HT-29 (cell line): ENCODE data around the gene CRADD. TPM values are rescaled to one million over a fixed set of nuclear protein-coding genes. Genes with fewer than 3 reads are reported as not detected.
"Not testable (repeated sequence)": the region's sequence is repeated elsewhere in the genome, so short reads cannot be mapped to it uniquely, and the experiment has no call there.

ENCODE experiments used
- DNase-seq: peaks from one replicate; pipeline ENCODE4 v3.0.0-alpha.2; 2015; ENCODE audit warnings: low spot score
- total RNA-seq: library from RNA; depleted of rRNA; stranded (reverse); fragments of >200 nt; shearing (Covaris generic); gene quantifications from 2 replicates; pipeline ENCODE4 v1.2.3, GENCODE V29; 2014

Gene CRADD
- total RNA-seq, 1 experiment from 2014 or later, result 12.0 TPM

DNA sequence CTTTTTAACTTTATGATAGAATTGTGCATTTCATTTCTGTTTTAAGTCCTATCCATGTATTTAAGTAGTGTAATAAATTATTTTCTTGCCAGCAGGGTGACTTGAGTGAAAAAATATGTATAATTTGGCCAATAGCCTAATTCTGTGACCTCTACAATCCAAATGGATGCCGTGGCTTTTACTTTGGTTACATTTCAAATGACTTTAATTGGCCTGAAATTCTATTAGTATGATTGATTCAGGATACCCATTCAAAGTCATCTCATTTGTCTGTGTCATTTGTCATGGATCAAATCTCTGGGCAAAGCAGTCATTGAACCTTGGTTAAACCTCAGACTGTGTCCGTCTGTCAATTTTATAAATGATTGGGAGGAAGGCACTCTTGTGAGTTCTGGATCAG is 29.6 kb downstream of the CRADD start:
- no peak for DNase-seq

DNA sequence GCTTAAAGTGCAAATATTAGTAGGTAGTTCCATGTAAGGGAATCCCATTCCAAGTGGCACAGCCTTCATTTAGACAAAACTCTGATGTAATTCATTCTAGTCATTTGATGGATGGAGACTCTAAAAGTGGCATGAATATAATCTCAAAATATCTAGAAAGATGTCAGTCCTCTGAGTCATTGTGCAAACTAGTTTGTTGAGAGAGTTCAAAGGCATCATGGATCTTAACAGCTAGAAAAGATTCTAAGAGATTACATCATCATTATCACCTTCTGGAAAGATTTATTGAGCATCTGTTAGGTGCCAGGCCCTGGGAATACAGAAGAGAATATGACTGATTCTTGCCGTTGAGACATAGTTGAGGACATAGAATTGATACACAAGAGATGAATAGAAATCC is 30.7 kb downstream of the CRADD start:
- DNase-seq, result peak; percentile 4

DNA sequence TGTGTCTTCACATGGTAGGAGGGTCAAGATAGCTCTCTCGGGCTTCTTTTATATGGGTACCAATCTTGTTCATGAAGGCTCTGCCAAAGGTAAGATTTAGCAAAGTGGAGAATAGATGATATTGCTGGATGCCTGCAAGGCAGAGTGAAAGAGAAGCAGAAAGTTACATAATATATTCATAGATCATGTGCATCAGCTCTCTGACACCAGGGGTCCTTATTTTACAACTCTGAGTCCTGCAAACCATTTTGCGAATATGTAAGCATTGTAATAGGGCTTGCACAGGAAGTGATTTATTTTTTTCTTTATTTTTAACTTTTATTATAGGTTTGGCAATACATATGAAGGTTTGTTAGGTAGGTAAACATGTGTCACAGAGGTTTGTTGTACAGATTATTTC is 31.8 kb downstream of the CRADD start:
- no peak for DNase-seq

DNA sequence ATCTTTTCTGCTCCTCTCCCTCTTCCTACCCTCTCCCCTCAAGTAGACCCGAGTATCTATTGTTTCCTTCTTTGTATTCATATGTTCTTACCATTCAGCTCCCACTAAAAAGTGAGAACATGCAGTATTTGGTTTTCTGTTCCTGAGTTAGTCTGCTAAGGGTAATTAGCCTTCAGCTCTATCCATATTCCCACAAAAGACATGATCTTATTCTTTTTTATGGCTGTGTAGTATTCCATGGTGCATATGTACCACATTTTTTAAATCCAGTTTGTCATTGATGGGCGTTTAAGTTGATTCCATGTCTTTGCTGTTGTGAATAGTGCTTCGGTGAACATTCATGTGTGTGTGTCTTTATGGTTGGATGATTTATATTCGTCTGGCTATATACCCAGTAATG is 32.2 kb downstream of the CRADD start:
- DNase-seq, result no peak

DNA sequence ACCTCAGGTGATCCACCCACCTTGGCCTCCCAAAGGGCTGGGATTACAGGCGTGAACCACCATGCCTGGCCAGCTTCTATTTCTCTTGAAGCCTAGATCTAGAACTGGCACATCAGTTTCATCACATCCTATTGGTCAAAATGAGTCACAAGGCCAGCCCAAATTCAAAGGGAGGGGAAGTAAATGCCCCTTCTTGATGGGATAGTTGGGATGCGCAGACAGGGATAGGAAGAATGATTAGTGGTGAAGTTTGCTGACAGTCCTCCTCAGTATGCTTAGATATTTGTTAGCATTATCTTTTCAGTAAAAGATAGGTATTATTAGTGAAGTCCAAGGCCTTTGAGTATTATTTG is 33.4 kb downstream of the CRADD start:
- DNase-seq, result no peak

DNA sequence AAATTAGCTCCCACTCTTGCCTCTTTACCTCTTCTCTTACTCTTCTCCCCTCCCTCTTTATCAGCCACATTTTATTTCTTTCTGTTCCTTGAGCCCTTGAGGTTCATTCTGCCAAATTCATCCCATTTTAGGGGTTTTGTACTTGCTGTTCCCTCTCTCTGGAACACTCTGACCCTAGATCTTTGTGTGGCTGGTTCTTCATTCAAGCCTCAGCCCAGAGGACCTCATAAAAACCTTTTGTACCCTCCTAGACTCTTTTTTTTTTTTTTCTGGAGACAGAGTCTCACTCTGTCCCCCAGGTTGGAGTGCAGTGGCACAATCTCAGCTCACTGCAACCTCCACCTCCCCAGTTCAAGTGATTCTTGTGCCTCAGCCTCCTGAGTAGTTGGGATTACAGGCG is 34.3 kb downstream of the CRADD start:
- DNase-seq, result not testable (repeated sequence)

DNA sequence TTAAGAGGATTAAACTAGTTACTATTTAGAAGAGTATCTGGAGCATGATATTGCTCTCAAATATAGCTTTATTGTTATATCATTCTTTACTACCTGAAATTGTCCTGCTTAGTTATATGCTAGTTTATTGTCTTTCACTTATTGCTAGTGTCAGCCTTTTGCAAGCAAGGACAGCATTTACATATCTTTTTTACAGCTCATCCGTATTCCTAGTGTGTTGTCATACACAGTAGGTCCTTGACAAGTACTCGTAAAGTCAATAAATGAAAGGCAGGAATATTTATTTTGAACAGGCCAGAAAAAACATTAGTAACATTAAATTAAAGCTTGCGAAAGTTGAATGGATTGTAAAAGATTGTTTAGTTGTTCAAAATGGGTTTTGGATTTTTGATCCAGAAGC is 35.0 kb downstream of the CRADD start:
- no peak for DNase-seq

DNA sequence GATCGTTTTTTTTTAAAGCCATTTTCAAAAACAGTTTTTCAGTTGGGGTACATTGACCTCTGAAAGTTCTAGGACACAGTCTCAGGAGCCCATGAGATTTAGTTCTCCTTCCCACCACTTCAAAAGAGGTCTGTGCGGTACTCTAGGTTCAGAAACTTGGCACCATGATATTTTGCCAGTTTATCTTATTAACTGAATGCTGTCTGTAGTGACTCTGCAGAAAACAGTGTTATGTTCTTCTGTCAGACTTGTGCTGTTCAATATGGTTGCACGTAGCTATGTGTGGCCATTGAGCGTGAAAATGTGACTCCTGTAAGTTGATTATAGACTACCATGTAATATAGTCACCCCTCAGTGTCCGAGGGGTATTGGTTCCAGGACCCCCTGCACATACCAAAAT is 35.9 kb downstream of the CRADD start:
- DNase-seq, result no peak

DNA sequence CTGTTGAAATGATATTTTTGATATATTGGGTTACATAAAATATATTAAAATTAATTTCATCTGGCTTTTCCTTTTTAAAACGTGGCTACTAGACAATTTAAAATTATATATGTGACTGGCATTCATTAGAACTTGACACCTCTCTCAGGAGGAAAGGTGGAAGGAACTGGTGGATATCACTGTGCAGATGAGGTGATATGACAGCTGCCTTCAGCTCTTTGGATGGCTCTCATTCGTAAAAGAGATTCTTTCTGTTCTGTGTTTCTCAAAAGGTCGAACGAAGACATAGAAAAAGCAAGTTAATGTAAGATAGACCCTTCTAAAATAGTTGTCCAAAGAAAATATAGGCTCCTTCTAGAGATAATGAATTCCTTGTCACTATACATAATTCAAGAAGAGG is 36.6 kb downstream of the CRADD start:
- DNase-seq, result no peak

DNA sequence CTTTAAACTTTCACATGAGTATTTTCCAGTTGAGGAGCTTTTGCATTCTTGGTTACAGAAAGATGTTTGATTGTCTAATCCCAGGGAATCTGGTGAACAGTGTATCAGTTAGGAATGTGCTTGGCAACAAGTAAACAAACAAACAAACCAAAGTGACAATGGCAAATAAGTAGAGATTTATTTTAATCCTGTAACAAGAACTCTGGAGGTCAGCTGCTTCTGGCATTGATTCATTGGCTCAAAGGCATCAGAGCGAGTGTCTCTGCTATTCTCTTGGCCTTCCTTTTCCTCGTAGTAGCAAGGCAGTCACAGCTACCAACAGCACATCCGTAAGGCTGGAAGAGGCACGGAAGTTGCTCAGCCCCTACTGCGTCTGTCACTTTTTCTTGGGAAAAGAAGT is 37.2 kb downstream of the CRADD start:
- DNase-seq, result no peak

DNA sequence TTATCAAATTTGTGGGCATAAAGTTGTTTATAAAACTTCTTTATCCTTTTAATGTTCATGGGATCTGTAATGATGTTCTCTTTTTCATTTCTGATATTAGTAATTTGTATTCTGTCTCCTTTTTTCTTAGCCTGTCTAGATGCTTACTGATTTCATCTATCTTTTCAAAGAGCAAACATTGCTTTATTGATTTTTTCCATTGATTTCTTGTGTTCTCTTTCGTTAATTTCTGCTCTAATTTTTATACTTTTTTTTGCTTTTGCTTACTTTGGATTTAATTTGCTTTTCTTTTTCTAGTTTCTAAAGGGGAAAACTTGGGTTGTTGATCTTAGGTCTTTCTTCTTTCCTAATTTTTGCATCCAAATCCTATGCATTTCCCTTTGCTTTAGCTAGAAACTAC is 42.5 kb downstream of the CRADD start:
- no peak for DNase-seq

DNA sequence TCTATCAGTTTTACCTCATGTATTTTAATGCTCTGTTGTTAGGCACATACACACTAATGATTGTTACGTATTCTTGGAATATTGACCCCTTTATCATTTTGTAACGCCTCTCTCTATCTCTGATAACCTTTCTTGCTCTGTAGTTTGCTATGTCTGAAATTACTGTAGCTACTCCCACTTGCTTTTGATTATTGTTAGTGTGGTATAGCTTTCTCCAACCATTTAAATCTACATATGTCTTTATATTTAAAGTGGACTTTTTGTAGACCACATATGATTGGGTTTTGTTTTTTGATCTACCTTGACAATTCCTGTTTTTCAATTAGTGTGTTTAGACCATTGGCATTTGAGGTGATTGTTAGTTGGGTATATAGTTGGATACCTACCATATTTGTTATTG is 43.4 kb downstream of the CRADD start:
- no peak for DNase-seq

DNA sequence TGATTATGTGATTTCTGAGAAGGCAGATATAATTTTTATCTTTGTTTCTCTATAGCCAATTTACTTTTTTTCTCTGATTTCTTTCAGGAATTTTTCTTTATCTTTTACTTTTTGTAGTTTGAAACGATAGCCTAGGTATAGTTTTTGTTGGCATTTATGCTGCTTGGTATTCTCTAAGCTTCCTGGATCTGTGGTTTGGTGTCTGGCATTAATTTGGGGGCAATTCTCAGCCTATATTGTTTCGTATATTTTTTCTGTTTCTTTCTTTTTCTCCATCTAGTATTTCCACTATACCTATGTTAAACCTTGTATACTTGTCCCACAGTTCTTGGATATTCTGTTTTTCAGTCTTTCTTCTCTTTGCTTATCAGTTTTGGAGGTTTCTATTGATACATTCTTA is 45.0 kb downstream of the CRADD start:
- DNase-seq, result no peak

DNA sequence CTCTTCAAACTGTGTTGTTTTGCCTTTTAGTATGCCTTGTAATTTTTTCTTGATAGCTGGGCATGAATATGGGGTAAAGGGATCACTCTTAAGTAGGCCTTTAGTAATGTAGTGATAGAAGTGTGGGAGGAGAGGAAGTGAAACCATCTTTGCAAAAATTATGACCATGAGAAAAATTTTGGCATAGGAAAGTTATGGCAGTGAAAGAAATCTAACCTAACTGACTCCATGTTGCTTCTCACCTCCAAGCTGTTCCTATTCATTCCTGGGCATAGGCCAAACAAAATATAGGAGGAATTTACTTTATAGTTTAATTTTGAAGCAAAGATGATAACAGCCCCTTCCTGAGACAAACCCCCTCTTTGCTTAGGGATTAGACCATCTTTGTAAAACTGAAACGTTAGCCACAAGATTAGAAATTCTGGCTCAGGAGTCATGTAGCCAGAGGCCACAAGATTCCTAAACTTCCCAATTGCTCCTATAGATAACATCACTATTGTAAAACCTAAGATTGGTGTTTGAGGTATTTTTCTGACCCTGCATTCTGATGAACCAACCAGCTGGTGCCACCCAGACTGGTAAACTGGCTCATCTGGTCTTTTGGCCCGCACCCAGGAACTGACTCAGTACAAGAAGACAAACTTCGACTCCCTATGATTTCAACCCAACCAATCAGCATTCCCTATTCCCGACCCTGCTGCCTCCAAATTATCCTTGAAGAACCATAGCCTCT is 45.8 kb downstream of the CRADD start:
- DNase-seq, result peak; percentile 38

DNA sequence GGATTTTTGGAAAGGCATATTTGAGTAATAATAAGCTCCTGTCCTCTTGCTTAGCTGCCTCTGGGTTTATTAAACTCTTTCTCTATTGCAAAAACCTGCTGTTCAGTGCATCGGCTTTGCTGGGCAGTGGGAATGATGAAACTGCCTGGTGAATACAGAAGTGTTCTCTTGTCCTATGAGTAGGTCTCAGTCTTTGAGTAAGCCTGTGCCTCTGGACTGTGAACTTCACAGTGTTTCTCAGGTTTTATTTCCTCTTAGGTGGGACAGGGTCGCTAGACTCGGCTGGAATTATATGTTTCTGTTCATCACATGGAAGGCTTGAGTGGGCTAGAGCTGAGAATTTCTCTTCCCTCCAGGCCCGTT is 46.4 kb downstream of the CRADD start:
- DNase-seq, result no peak

DNA sequence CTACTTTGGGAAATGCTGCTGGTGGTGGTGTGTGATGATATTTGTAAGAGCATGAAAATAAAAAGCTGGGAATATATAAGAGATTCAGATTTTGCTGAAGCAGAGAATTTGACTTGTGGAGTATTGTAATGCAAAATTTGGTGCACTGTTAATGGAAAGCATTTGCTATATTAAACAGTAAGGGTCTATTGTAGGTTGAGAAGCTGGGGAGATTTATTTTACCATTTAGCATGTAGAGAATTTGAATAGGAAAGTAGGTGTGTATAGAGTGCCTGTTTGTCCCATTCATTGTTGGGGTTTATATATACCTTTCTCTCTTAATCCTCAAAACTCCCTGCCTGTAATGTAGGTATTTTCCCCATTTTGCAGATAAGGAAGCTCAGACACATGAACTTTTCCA is 48.4 kb downstream of the CRADD start:
- no peak for DNase-seq

DNA sequence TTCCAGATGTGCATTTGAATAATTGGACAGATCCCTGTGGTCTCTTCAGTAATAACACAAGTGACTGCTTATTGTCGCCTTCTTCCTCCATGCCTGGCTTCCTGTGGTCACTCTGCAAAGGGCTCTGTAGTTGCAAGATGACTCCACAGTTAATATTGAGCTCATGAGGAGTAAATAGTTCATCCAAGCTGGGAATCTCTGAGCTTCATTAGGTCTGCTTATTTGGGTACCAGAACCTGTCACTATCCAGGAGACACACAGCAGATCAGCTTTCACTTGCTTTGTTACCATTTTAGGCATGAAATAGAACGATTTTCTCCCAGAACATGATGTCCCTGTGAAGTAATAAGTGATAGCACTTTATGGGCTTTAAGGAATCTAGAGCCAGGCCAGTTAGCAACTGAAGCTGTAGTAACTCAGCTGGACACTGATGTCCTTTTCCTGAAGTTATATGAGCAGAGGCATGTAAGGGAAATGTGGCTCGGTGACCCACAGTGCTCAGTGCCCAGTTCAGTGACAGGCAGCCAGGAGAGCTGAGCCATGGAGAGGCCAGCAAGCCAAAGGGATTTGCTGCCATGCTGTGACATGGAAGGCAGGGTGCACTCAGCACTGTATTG is 50.1 kb downstream of the CRADD start:
- DNase-seq, result no peak

DNA sequence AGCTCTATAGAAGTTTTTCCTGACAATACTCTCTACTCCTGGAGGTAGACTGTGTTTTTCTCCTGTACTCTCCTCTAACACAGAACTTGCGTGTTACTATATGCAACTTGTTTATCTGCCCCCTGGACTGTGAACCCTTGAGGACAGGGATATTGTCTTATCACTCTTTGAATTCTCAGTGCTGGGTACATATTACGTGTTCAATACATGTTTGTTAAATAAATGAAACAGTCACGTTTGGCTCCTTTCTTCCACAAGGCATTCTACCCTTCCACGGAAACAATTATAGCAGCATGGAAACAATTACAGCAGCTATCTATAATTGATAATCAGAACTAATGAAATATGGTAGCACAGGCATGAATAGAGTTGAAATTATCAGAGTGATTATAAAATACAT is 50.7 kb downstream of the CRADD start:
- no peak for DNase-seq

DNA sequence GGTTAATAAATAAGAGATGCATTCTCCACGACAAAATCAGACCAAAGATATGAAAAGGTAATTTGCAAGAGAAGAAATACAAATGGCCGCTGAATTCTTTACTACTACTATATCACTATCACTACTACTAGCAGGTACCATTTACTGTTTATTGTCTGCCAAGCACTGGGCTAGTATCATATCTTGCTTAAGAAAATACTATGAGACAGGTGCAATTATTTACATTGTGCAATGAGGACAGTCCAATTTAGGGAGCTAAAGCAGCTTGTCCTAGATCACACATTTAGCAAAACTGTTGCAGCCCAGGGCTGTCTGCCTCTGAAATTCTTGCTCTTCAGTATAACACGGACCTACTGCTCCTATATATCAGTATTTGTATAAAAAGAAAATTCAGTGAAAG is 52.8 kb downstream of the CRADD start:
- DNase-seq, result no peak

DNA sequence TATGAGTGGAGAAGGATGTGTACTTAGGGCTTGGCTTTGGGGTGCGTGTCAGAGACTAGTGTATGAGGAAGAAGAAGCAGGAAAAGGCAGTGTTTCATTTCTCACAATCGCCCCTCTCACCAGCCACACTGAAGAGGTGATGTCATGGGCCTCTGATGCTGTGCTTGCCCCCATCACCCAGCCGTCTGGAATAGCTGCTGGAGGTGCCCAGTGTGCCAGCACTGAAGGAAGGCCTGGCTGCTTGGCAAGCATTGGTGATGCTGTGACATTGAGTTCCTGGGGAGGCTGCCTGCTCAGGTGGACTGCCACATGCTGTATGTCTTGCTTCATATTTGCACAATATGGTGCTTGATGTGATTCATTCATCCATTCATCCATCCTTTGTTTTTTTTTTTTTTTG is 56.2 kb downstream of the CRADD start:
- DNase-seq, result no peak

DNA sequence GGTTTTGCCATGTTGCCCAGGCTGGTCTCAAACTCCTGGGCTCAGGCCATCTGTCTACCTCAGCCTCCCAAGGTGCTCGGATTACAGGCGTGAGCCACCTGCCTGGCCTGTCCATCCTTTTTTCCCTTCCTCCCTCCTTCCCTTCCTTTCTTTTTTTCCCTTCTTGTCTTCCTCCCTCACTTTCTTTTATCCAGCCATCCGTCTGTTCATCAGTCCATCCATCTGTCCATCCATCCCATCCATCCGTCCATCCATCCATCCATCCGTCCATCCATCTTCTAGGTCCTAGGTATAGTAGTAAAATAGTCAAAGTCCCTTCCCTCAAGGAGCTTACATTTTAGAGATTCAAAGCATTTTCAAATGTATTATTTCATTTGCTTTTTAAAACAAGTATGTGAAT is 56.8 kb downstream of the CRADD start:
- no peak for DNase-seq

DNA sequence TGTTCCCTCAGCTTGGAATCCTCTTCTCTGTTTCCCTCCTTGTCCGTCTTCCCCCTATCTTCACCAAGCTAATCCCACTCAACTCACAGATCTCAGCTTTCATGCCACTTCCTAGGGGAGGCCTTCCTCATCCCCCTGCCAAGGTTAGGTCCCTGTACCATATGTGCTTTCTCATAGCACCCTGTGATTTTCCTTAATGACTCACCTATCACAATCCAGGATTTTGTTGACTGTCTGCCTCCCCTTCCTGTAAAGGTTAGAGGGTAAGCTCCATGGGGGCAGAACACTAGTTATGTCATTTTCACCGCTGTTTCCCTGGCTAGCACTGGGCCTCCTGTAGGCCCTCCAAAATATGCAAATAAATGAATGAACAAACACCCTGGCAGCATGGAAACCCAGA is 57.6 kb downstream of the CRADD start:
- DNase-seq, result no peak

DNA sequence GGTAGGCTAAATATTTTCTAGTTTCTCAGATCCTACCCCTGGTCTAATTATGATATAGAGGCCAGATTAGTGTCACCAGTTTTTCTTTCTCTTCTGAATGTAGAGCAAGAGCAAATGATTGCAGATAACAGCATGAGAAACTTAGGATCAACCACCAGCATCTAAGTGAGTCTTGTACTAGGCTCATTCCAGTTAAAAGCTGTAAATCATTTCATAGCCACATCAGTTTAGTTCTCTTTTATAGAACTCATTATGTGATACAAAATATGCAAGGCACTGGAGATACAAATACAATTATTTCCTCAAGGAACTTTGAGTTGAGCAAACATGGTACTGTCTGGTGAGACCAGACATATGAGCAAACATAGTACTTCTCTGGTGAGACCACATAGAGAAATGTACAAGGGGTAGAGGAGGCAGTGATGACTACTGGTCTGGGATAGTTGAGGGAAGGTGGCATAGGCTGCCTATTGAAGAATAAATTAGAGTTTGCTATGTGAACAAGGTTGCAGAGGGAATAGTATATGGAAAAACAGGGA is 59.5 kb downstream of the CRADD start:
- DNase-seq, result no peak
